Hepatocyte (in vitro differentiated cells): ENCODE data around the gene KRT23. TPM values are rescaled to one million over a fixed set of nuclear protein-coding genes. Genes with fewer than 3 reads are reported as not detected.
A peak's percentile ranks its signal among the peaks of the same experiment; 100 is the strongest.

ENCODE experiments used
- DNase-seq: peaks from one replicate; pipeline ENCODE4 v3.0.0-alpha.2; 2016; ENCODE audit warnings: low spot score
- H2AFZ ChIP-seq: fragments of 200-600 bp; sonication (generic); 2 replicates; pipeline ENCODE4 v1.6.0; 2016; ENCODE audit warnings: antibody characterized with exemption, mild to moderate bottlenecking
- H3K27ac ChIP-seq: fragments of 200-600 bp; sonication (generic); 2 replicates; pipeline ENCODE4 v1.5.1; 2016; ENCODE audit warnings: mild to moderate bottlenecking
- H3K27me3 ChIP-seq: fragments of 200-600 bp; sonication (generic); 2 replicates; pipeline ENCODE4 v1.6.1; 2016
- H3K36me3 ChIP-seq: fragments of 200-600 bp; sonication (generic); replicated peaks from 2 replicates; pipeline ENCODE4 v1.5.1; 2016; ENCODE audit warnings: low read depth; ENCODE audit not compliant: insufficient read depth
- H3K4me1 ChIP-seq: fragments of 200-600 bp; sonication (generic); 2 replicates; pipeline ENCODE4 v1.5.1; 2016; ENCODE audit warnings: mild to moderate bottlenecking, moderate library complexity; ENCODE audit not compliant: insufficient read depth
- H3K4me2 ChIP-seq: fragments of 200-600 bp; sonication (generic); 2 replicates; pipeline ENCODE4 v1.6.0; 2016
- H3K4me3 ChIP-seq: fragments of 200-600 bp; sonication (generic); 2 replicates; pipeline ENCODE4 v1.5.1; 2016; ENCODE audit warnings: mild to moderate bottlenecking
- H3K79me2 ChIP-seq: fragments of 200-600 bp; sonication (generic); 2 replicates; pipeline ENCODE4 v1.6.0; 2017; ENCODE audit warnings: mild to moderate bottlenecking
- H3K9me2 ChIP-seq: fragments of 200-600 bp; sonication (generic); replicated peaks from 2 replicates; pipeline ENCODE4 v1.6.0; 2017; ENCODE audit warnings: mild to moderate bottlenecking; ENCODE audit not compliant: insufficient read depth
- H3K9me3 ChIP-seq: fragments of 200-600 bp; sonication (generic); 2 replicates; pipeline ENCODE4 v1.5.1; 2016; ENCODE audit warnings: low read depth, mild to moderate bottlenecking
- H4K20me1 ChIP-seq: fragments of 200-600 bp; sonication (generic); 2 replicates; pipeline ENCODE4 v1.6.0; 2016; ENCODE audit warnings: mild to moderate bottlenecking; ENCODE audit not compliant: insufficient read depth, poor library complexity, severe bottlenecking
- EZH2 ChIP-seq: fragments of 200-600 bp; sonication (generic); IDR thresholded peaks from 2 replicates; pipeline ENCODE4 v1.6.1; 2016; ENCODE audit warnings: antibody characterized with exemption, mild to moderate bottlenecking, borderline replicate concordance
- EZH2phosphoT487 ChIP-seq: fragments of 200-600 bp; sonication (generic); IDR thresholded peaks from one replicate; pipeline ENCODE4 v1.6.1; 2018; ENCODE audit warnings: antibody characterized with exemption, mild to moderate bottlenecking, low read depth, moderate library complexity; ENCODE audit not compliant: unreplicated experiment, severe bottlenecking
- WGBS: methylation state at CpG from one replicate; pipeline ENCODE4 v1.1.6; 2016; ENCODE audit warnings: low lambda C conversion rate; ENCODE audit errors: missing lambda C conversion rate; 5-methylcytosine and 5-hydroxymethylcytosine counted together
- polyA plus RNA-seq: library from polyadenylated mRNA; unstranded; fragments of >200 nt; fragmentation: Nextera tagmentation; extraction: Ambion mirVana; gene quantifications from 2 replicates; pipeline ENCODE4 v1.2.1, GENCODE V29; 2016
- total RNA-seq: library from RNA; depleted of rRNA; stranded (reverse); fragments of >200 nt; gene quantifications from 2 replicates; pipeline ENCODE4 v1.2.3, GENCODE V29; 2014
- TF ChIP-seq, protein P1 (sequence below): fragments of 200-600 bp; sonication (generic); IDR thresholded peaks from 2 replicates; pipeline ENCODE4 v1.5.1; 2016; ENCODE audit warnings: antibody characterized with exemption, mild to moderate bottlenecking; ENCODE audit not compliant: poor library complexity

Gene KRT23
- total and polyA plus RNA-seq, 2 experiments from 2014 or later: 2.0 to 6.4 TPM

GRCh38 chr17:40888196-40888720 lies 49.2 kb downstream of the KRT23 start:
- H2AFZ ChIP-seq: no peak overlapping the region
- H3K36me3 ChIP-seq: no peaks in the 10 kb centered on the region
- no peaks in the 10 kb centered on the region for H3K79me2 ChIP-seq
- WGBS: 79% methylated on average over 2 of the region's 2 CpGs
- no peak overlapping the region for H3K4me2 ChIP-seq
- DNase-seq: no peak
- no peak overlapping the region for H3K4me3 ChIP-seq
- TF ChIP-seq, protein P1, sequence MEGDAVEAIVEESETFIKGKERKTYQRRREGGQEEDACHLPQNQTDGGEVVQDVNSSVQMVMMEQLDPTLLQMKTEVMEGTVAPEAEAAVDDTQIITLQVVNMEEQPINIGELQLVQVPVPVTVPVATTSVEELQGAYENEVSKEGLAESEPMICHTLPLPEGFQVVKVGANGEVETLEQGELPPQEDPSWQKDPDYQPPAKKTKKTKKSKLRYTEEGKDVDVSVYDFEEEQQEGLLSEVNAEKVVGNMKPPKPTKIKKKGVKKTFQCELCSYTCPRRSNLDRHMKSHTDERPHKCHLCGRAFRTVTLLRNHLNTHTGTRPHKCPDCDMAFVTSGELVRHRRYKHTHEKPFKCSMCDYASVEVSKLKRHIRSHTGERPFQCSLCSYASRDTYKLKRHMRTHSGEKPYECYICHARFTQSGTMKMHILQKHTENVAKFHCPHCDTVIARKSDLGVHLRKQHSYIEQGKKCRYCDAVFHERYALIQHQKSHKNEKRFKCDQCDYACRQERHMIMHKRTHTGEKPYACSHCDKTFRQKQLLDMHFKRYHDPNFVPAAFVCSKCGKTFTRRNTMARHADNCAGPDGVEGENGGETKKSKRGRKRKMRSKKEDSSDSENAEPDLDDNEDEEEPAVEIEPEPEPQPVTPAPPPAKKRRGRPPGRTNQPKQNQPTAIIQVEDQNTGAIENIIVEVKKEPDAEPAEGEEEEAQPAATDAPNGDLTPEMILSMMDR: no peak
- TF ChIP-seq EZH2phosphoT487 (no peak), EZH2 (no peak)
- H3K9me2 ChIP-seq: no peaks in the 10 kb centered on the region
- no peaks in the 10 kb centered on the region for H4K20me1 ChIP-seq
- H3K27ac ChIP-seq: no peak overlapping the region
- H3K9me3 ChIP-seq: no peaks in the 10 kb centered on the region
- no peaks in the 10 kb centered on the region for H3K27me3 ChIP-seq
- H3K4me1 ChIP-seq: peaks cover 3% of the 10 kb centered on the region

DNA sequence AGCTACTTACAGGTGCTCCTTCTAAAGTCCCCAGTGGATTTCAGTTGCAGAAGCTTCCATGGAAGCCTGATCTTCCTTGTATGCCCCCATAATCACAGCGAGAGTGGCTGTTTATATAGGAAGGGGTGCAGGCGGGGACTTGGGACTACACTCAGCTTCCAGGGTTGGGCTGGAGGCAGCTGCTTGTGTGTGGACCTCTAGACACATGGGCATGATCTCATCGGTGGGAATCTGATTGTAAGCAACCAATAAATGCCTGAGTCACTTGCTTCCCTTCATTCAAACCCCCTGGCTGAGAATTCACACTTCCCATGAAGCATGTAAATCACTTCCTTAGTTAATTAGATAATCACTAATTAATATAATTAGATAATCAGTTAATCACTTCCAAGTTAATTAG lies 51.4 kb downstream of the KRT23 start:
- Histone ChIP-seq H3K9me2 (no peaks in the 10 kb centered on the region), H2AFZ (no peak overlapping the region), H3K4me1 (peaks cover 3% of the 10 kb centered on the region), H3K36me3 (no peaks in the 10 kb centered on the region), H3K4me3 (no peak overlapping the region), H3K27ac (peak overlapping the region; percentile 19), H3K4me2 (no peak overlapping the region), H4K20me1 (no peaks in the 10 kb centered on the region), H3K9me3 (no peaks in the 10 kb centered on the region), H3K79me2 (no peaks in the 10 kb centered on the region), H3K27me3 (no peaks in the 10 kb centered on the region)
- TF ChIP-seq EZH2: no peak
- TF ChIP-seq EZH2phosphoT487: no peak
- TF ChIP-seq, protein P1: no peak
- WGBS: 54% methylated on average over 3 of the region's 3 CpGs
- DNase-seq: peak; percentile 37

GRCh38 chr17:40884708-40885512 lies 52.5 kb downstream of the KRT23 start, which contains the start of gene KRT20:
TSS of gene KRT20 (minus strand) at chr17:40885242. CDS start at chr17:40885185, 57 bp downstream.
- Histone ChIP-seq H3K4me1 (peaks cover 3% of the 10 kb centered on the region), H3K9me3 (no peaks in the 10 kb centered on the region), H3K36me3 (no peaks in the 10 kb centered on the region), H4K20me1 (no peaks in the 10 kb centered on the region), H3K27me3 (no peaks in the 10 kb centered on the region), H3K4me2 (no peak within 1 kb of the TSS), H3K4me3 (no peak within 1 kb of the TSS), H3K79me2 (no peaks in the 10 kb centered on the region), H3K27ac (peak within 1 kb of the TSS; percentile 19), H3K9me2 (no peaks in the 10 kb centered on the region), H2AFZ (no peak within 1 kb of the TSS)
- TF ChIP-seq EZH2phosphoT487: no peak
- TF ChIP-seq EZH2: no peak
- no peak for DNase-seq
- WGBS: 92% methylated on average over 23 of the region's 23 CpGs
